Activated CD4-positive, alpha-beta T cell treated with anti-CD3 and anti-CD28 coated beads, Interleukin-10, Interleukin-2, amounts not matched to agents 100 ng/mL and 50 ng/mL, durations not matched to agents 16 hours and 8 hours (primary cell): ENCODE results near the gene TAP1.
A peak's percentile ranks its signal among the peaks of the same experiment; 100 is the strongest.
"Not testable (repeated sequence)": the region's sequence is repeated elsewhere in the genome, so short reads cannot be mapped to it uniquely, and the experiment has no call there.

Experiments
- DNase-seq: peaks from one replicate; pipeline ENCODE4 v3.0.0-alpha.2; 2020

TAP1 gene, protein sequence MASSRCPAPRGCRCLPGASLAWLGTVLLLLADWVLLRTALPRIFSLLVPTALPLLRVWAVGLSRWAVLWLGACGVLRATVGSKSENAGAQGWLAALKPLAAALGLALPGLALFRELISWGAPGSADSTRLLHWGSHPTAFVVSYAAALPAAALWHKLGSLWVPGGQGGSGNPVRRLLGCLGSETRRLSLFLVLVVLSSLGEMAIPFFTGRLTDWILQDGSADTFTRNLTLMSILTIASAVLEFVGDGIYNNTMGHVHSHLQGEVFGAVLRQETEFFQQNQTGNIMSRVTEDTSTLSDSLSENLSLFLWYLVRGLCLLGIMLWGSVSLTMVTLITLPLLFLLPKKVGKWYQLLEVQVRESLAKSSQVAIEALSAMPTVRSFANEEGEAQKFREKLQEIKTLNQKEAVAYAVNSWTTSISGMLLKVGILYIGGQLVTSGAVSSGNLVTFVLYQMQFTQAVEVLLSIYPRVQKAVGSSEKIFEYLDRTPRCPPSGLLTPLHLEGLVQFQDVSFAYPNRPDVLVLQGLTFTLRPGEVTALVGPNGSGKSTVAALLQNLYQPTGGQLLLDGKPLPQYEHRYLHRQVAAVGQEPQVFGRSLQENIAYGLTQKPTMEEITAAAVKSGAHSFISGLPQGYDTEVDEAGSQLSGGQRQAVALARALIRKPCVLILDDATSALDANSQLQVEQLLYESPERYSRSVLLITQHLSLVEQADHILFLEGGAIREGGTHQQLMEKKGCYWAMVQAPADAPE

DNA sequence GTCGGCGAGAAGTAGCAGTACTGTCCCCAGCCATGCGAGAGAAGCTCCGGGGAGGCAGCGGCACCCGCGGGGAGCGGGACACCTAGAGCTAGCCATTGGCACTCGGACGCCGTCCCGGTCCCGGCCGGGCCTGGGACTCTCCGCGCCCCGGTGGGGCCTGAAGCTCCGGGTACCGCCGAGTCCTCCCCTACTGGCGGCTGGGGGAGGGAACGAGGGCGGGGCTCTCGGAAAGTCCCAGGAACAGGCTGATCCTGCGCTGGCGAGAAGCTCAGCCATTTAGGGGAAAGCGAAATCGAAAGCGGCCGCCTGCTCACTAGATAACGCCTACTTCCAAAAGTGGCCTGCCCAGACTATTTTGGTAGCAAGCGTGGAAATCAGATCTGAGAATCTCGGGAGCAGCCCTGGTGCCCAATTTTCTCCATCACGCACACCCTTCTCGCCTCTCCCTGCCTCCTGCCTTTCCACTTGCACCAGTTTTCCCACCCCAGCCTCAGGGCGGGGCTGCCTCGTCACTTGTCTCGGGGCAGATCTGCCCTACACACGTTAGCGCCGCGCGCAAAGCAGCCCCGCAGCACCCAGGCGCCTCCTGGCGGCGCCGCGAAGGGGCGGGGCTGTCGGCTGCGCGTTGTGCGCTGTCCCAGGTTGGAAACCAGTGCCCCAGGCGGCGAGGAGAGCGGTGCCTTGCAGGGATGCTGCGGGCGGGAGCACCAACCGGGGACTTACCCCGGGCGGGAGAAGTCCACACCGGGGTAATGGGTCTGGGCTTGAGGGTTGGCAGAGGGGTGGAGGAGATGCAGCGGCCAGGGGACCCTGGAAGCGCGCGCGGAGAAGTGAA, at the start of gene TAP1, which contains the start of gene PSMB9:
Gene TAP1, minus strand, starts transcription at position 164 of the 835 bp plus-strand sequence. Its CDS starts 68 bp downstream, at position 96.
Gene PSMB9, plus strand, starts transcription at position 652 of the 835 bp plus-strand sequence. Its CDS starts 38 bp downstream, at position 690.
- peak; percentile 96 for DNase-seq

GRCh38 chr6:32895006-32895345, 41.5 kb upstream of the TAP1 start:
- DNase-seq: no peak

DNA sequence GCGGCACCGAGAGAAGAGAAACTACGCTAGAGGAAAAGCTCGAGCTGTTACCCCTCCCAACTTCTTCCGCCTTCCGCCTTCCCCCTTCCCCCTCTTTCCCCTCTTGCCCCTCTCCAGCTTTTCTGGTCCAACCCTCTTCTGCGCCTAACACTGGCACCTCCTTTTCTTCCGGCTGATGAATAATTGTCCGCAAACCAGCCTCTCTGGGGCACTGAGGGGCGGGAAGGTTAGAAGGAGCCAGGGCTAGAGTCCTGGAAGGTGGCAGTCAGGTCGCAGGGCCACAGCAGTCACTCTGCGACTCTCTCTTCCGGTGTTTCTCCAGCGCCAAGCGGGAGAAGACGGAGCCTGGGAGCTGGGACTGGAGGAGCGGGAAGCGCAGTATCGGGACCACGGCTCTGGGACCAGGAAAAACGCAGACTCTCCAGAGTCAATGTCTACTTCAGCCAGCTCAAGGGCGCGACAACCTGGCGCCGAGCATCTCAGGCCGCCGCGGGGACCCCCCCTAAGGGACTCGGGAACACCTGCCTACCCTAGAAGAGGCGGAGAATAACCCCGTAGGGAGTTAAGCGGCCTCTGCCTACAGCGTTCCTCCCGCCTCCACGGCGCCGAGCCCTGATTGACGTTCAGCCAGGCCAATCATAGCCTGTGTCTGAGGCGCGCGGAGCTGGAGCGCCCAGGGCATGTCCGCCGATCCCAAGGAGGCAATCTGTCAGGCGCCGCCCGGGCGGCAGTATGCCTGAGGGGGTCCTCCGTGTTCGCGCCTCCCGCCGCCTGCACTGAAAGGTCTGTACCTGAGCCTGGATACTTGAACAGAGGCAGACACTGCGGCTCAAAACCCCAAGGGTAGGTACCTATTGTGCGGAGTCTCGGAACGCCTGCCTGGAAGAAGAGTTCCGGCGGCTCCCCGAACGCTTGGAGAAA, 40.8 kb upstream of the TAP1 start:
- DNase-seq: peak; percentile 95

GRCh38 chr6:32890831-32891230, 37.3 kb upstream of the TAP1 start:
- no peak for DNase-seq

- no peak for DNase-seq
Observed at GRCh38 chr6:32889533-32889932, 36.0 kb upstream of the TAP1 start.

GRCh38 chr6:32888576-32888975, 35.1 kb upstream of the TAP1 start:
- DNase-seq: no peak

DNA sequence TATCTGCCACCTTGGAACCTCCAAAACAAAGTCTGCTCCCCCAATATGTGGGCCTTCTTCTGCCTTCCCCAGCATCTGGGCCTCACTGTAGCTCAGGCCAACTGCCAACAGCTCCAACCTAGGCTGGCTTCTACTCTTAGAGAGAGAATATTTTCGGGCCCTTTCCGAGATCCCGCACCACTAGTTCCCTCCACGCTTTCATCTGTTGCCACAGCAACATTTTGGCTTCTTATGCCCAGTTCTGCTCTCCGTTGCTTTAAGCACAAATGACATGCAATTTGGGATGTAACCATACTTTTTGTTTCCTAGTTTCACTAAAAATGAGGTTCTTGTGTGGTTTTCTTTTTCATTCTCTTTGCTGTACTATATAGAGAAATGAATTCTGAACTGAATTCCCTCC, 34.1 kb upstream of the TAP1 start:
- DNase-seq: no peak

DNA sequence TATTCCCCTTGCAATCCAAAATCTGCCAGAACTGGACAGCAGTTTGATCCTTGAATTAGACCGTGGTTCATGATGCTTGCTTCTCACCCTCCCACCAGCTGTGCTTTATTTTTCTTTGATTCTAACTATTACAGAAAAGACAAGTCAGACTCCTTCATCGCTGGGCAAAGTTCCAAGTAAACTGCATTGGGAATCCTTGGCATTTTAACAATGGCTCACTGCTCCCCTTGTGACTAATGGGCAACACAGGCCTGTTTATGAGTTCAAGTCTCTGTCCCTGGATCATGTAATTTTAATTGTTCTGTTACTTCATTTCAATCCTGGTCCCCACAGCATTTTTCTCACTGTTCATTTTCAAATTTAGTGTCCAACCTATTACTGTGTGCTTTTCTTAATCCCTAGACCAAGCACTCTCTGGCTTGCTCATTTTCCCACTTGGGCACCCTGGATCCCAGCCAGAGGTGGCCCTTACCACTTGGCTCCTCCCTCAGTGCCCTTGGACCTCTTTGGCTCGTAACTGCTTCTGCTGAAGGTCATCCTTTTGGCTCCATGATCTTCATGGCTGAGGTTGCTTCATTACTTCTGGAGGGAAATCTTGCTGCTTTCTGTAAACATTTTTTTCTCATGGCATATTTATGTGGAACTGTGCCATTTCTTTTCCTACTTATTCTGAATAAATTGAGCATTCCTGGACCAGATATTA, 33.3 kb upstream of the TAP1 start:
- DNase-seq: no peak

DNA sequence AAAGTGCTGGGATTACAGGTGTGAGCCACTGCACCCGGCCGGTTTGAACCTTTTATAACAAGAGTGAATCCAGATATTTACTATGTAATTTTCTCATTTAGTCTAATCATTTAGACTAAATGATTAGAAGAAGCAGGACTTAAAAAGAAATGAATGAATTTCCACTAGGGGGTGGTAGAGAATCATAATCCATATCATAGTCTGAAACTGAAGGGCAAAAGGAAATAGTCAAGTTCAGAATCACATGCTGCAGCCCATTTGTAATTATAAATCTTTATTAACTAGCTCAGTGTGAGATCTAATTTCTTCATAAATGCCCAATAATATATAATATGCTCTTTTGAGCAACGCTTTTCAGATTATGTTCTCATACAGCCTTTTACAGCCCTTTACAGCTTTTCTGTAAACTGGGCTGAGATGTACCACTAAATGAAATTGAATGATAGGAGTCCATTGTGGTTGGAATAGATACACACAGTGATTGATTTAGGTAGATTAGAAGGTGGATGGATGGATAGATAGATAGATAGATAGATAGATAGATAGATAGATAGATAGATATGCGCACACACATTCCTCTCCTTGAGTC, 32.3 kb upstream of the TAP1 start:
- peak; percentile 76 for DNase-seq

GRCh38 chr6:32883789-32884188, 30.3 kb upstream of the TAP1 start:
- no peak for DNase-seq

- DNase-seq: no peak
Observed at GRCh38 chr6:32882879-32883250, 29.4 kb upstream of the TAP1 start.

DNA sequence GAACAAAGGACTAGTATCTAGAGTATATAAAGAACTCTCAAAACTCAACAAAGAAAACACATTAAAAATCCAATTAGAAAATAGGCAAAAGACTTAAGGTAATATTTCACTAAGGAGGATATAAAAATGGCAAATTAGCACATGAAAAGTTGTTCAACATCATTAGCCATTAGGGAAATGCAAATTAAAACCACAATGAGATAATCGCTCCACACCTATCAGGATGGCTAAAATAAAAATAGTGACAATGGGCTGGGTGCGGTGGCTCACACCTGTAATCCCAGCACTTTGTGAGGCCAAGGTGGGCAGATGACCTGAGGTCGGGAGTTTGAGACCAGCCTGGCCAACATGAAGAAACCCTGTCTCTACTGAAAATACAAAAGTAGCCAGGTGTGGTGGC, 27.5 kb upstream of the TAP1 start:
- DNase-seq: not testable (repeated sequence)

- no peak for DNase-seq
Observed at GRCh38 chr6:32879691-32880090, 26.2 kb upstream of the TAP1 start.

DNA sequence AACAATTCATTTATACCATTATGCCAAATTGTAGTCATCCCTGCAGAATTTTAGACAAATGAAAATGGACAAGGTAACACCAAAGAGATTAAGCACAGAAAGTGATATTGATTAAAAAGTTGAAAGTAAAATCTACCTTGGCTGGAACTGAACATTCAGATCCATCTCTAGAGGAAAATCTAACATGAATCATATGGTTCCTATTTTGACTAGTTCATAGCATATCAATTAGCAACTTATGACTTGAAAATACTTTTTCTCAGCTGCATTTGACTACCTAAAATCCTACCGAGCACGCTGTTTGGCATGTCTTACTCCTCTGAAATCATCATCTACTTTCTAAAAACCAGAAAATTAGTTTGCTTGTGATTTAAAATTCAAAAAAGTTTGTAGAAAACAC, 23.1 kb upstream of the TAP1 start:
- no peak for DNase-seq

DNA sequence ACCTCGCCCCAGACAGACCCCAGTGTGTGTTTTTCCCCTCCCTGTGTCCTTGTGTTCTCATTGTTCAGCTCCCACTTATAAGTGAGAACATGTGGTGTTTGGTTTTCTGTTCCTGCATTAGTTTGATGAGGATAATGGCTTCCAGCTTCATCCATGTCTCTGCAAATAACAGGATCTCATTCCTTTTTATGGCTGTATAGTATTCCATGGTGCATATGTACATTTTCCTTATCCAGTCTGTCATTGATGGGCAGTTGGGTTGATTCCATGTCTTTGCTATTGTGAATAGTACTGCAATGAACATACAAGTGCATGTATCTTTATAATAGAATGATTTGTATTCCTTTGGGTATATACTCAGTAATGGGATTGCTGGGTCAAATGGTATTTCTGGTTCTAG, 20.4 kb upstream of the TAP1 start:
- DNase-seq: not testable (repeated sequence)

DNA sequence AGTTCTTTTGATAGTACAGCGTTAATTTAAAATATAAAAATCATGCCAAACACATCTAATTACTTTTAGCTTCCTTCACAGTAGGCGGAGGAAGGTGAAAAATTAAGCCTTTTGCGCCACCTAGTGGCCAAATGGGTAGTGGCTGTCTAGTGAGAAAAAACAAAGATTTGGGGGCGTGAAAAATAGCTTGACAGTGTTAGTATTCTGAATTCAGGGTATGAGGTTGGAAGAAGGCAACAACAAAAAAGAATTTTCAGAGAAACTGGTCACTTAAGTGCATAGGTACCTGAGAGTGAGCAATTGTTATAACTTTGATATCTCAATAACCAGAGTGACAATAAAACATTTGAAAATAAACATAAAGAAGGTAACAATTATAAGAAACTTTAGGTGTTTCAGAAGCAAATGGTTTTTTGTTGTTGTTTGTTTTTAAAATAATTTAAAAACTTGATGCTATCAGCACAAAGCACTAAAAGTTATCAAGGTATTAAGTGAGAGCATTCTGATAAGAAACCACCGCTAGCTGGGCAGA, 14.8 kb upstream of the TAP1 start:
- peak; percentile 83 for DNase-seq

GRCh38 chr6:32867554-32868256, 14.2 kb upstream of the TAP1 start:
- no peak for DNase-seq

- DNase-seq: no peak
Observed at GRCh38 chr6:32867022-32867477, 13.5 kb upstream of the TAP1 start.

- DNase-seq: no peak
Observed at GRCh38 chr6:32865724-32866443, 12.4 kb upstream of the TAP1 start.
